PC-3 (cell line): ENCODE measurements around the gene PRM1. TPM values are rescaled to one million over a fixed set of nuclear protein-coding genes. Genes with fewer than 3 reads are reported as not detected.

ENCODE experiments used
- ATAC-seq: fragments of 200-7000 bp; cut with Tn5 transposase; 2 replicates; pipeline ENCODE4 v1.9.1; 2020; ENCODE audit warnings: mild to moderate bottlenecking, moderate library complexity
- BruUV-seq: library from RNA; stranded (reverse); fragments of 400-500 nt; replicated peaks from 2 replicates; lab custom pipeline; 2021; lab: Mats Ljungman, UMichigan
- CTCF ChIA-PET: fragments of 300-600 bp; sonication (Branson Sonifier 250); formaldehyde crosslinking; loops from one replicate; lab custom pipeline; 2022; ENCODE audit warnings: antibody characterized with exemption; lab: Charles Lee
- POLR2A ChIA-PET: fragments of 300-600 bp; sonication (Branson Sonifier 250); formaldehyde crosslinking; loops from one replicate; lab custom pipeline; 2022; ENCODE audit warnings: antibody characterized with exemption; ENCODE audit not compliant: unreplicated experiment; lab: Charles Lee
- DNase-seq: peaks from one replicate; pipeline ENCODE4 v3.0.0-alpha.2; 2015
- H2AFZ ChIP-seq: fragments of 300-600 bp; sonication (generic); 2 replicates; pipeline ENCODE4 v1.6.0; 2016; ENCODE audit warnings: antibody characterized with exemption, low read length
- H3F3A ChIP-seq: fragments of 300-600 bp; sonication (generic); one replicate; pipeline ENCODE4 v1.6.0; 2017; ENCODE audit warnings: antibody characterized with exemption, low read length, control low read depth, mild to moderate bottlenecking; ENCODE audit not compliant: unreplicated experiment
- H3K27ac ChIP-seq: fragments of 300-600 bp; sonication (generic); 2 replicates; pipeline ENCODE4 v1.5.1; 2016; ENCODE audit warnings: mild to moderate bottlenecking, low read length
- H3K27me3 ChIP-seq: fragments of 300-600 bp; sonication (generic); 2 replicates; pipeline ENCODE4 v1.6.1; 2016; ENCODE audit warnings: low read length, mixed read lengths
- H3K36me3 ChIP-seq: fragments of 300-600 bp; sonication (generic); 2 replicates; pipeline ENCODE4 v1.6.1; 2016; ENCODE audit warnings: low read depth, mixed run types, low read length, mixed read lengths
- H3K4me1 ChIP-seq: fragments of 300-600 bp; sonication (generic); 2 replicates; pipeline ENCODE4 v1.5.1; 2016; ENCODE audit warnings: low read length; ENCODE audit not compliant: insufficient read depth
- H3K4me2 ChIP-seq: fragments of 300-600 bp; sonication (generic); 2 replicates; pipeline ENCODE4 v1.6.0; 2016; ENCODE audit warnings: low read length
- H3K4me3 ChIP-seq: fragments of 300-600 bp; sonication (generic); 2 replicates; pipeline ENCODE4 v1.5.1; 2016; ENCODE audit warnings: mild to moderate bottlenecking, low read length, mixed read lengths
- H3K79me2 ChIP-seq: fragments of 300-600 bp; sonication (generic); 2 replicates; pipeline ENCODE4 v1.6.1; 2017; ENCODE audit warnings: low read length, mixed read lengths
- H3K9ac ChIP-seq: fragments of 300-600 bp; sonication (generic); 2 replicates; pipeline ENCODE4 v1.6.0; 2016; ENCODE audit warnings: mild to moderate bottlenecking, low read length
- H3K9me2 ChIP-seq: fragments of 300-600 bp; sonication (generic); replicated peaks from 2 replicates; pipeline ENCODE4 v1.6.1; 2016; ENCODE audit warnings: mixed run types, low read length, mixed read lengths
- H3K9me3 ChIP-seq: fragments of 300-600 bp; sonication (generic); 2 replicates; pipeline ENCODE4 v1.6.1; 2016; ENCODE audit warnings: low read length, mixed read lengths
- H4K20me1 ChIP-seq: fragments of 300-600 bp; sonication (generic); 2 replicates; pipeline ENCODE4 v1.6.1; 2016; ENCODE audit warnings: low read length, mixed read lengths
- EZH2 ChIP-seq: fragments of 300-600 bp; sonication (generic); IDR thresholded peaks from one replicate; pipeline ENCODE4 v1.6.1; 2017; ENCODE audit warnings: antibody characterized with exemption, mild to moderate bottlenecking, low read length; ENCODE audit not compliant: unreplicated experiment
- EZH2phosphoT487 ChIP-seq: fragments of 300-600 bp; sonication (generic); IDR thresholded peaks from 2 replicates; pipeline ENCODE4 v1.6.1; 2018; ENCODE audit warnings: mild to moderate bottlenecking, antibody characterized with exemption, low read length, borderline replicate concordance
- intact Hi-C: fragments of 100-400 bp; cut with micrococcal nuclease; formaldehyde crosslinking; loops from 2 replicates; pipeline ENCODE4 v1.9.0; 2023
- total RNA-seq: library from RNA; depleted of rRNA; stranded (reverse); fragments of >200 nt; gene quantifications from 2 replicates; pipeline ENCODE4 v1.2.3, GENCODE V29; 2014
- TF ChIP-seq, protein P1 (sequence below): fragments of 300-600 bp; sonication (generic); conservative IDR thresholded peaks from 2 replicates; pipeline ENCODE4 v1.5.1; 2017; ENCODE audit warnings: antibody characterized with exemption, low read depth, mild to moderate bottlenecking, low read length

PRM1 gene
- total RNA-seq, 1 experiment from 2014 or later: not detected

DNA sequence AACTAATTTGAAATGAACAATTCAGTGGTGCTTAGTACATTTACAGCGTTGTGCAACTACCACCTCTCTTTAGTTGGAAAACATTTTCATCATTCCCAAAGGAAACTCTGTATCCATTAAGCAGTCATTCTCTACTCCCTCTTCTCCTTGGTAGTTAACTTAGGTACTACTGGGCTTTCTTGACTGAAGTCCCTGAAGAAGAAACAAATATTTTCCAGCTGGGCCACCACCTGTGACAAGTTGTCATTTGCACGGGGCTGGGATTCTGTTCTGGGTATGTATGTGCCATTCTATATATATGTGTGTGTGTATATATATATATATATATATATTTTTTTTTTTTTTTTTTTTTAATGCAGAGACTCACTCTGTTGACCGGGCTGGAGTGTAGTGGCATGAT is 48.8 kb upstream of the PRM1 start:
- no peaks in the 10 kb centered on the region for H3K36me3 ChIP-seq
- TF ChIP-seq EZH2 (no peak), EZH2phosphoT487 (no peak)
- TF ChIP-seq, protein P1, sequence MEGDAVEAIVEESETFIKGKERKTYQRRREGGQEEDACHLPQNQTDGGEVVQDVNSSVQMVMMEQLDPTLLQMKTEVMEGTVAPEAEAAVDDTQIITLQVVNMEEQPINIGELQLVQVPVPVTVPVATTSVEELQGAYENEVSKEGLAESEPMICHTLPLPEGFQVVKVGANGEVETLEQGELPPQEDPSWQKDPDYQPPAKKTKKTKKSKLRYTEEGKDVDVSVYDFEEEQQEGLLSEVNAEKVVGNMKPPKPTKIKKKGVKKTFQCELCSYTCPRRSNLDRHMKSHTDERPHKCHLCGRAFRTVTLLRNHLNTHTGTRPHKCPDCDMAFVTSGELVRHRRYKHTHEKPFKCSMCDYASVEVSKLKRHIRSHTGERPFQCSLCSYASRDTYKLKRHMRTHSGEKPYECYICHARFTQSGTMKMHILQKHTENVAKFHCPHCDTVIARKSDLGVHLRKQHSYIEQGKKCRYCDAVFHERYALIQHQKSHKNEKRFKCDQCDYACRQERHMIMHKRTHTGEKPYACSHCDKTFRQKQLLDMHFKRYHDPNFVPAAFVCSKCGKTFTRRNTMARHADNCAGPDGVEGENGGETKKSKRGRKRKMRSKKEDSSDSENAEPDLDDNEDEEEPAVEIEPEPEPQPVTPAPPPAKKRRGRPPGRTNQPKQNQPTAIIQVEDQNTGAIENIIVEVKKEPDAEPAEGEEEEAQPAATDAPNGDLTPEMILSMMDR: no peak
- H3K9me3 ChIP-seq: no peaks in the 10 kb centered on the region
- H4K20me1 ChIP-seq: no peaks in the 10 kb centered on the region
- POLR2A ChIA-PET: interaction anchor here (0.6 kb wide), 1 partner anchor 16 kb away, joined by 3 read pairs; no protein-coding TSS in a partner anchor
- H3K9ac ChIP-seq: no peak overlapping the region
- H2AFZ ChIP-seq: no peak overlapping the region
- no peak overlapping the region for H3K4me2 ChIP-seq
- H3K27me3 ChIP-seq: no peaks in the 10 kb centered on the region
- H3F3A ChIP-seq: no peaks in the 10 kb centered on the region
- CTCF ChIA-PET: no interaction called here
- H3K4me1 ChIP-seq: peaks cover 30% of the 10 kb centered on the region
- H3K79me2 ChIP-seq: no peaks in the 10 kb centered on the region
- DNase-seq (no peak), ATAC-seq (no peak)
- intact Hi-C loops: no loop called here
- H3K4me3 ChIP-seq: no peak overlapping the region
- no peaks in the 10 kb centered on the region for H3K9me2 ChIP-seq
- no TSS peak for BruUV-seq
- H3K27ac ChIP-seq: no peak overlapping the region

DNA sequence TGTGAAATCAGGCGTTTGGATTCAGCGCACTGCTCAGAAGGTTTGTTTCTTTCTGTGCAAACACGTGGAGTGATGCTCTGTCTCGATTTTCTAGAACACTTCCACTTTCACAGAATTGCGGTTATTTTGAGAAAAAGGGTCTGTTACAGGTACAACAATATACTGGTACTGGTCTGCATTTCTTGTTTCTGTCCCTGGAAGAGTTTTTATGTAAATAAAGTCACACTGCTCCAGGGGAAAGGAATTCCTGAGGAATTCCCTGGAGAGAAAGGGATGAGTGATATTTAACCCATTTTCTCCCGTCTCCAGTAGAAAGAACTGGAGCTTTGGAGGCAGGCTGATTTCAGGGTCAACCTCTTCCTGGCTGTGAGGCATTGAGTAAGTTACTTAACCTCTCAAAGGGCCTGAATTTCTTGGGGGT is 48.0 kb upstream of the PRM1 start:
- Histone ChIP-seq H3K27ac (peak overlapping the region; percentile 64), H3F3A (no peaks in the 10 kb centered on the region), H4K20me1 (no peaks in the 10 kb centered on the region), H3K79me2 (no peaks in the 10 kb centered on the region), H3K4me2 (peak overlapping the region; percentile 80), H2AFZ (no peak overlapping the region), H3K4me3 (peak overlapping the region; percentile 46; the same call in 1 of the 2 replicates), H3K4me1 (peaks cover 28% of the 10 kb centered on the region), H3K27me3 (no peaks in the 10 kb centered on the region), H3K9ac (peak overlapping the region; percentile 29), H3K36me3 (no peaks in the 10 kb centered on the region), H3K9me3 (no peaks in the 10 kb centered on the region), H3K9me2 (no peaks in the 10 kb centered on the region)
- no peak for ATAC-seq
- DNase-seq: peak; percentile 19
- intact Hi-C loops: no loop called here
- TF ChIP-seq EZH2: no peak
- no peak for TF ChIP-seq EZH2phosphoT487
- TF ChIP-seq, protein P1: no peak
- no TSS peak for BruUV-seq
- ChIA-PET POLR2A (no interaction called here), CTCF (no interaction called here)

DNA sequence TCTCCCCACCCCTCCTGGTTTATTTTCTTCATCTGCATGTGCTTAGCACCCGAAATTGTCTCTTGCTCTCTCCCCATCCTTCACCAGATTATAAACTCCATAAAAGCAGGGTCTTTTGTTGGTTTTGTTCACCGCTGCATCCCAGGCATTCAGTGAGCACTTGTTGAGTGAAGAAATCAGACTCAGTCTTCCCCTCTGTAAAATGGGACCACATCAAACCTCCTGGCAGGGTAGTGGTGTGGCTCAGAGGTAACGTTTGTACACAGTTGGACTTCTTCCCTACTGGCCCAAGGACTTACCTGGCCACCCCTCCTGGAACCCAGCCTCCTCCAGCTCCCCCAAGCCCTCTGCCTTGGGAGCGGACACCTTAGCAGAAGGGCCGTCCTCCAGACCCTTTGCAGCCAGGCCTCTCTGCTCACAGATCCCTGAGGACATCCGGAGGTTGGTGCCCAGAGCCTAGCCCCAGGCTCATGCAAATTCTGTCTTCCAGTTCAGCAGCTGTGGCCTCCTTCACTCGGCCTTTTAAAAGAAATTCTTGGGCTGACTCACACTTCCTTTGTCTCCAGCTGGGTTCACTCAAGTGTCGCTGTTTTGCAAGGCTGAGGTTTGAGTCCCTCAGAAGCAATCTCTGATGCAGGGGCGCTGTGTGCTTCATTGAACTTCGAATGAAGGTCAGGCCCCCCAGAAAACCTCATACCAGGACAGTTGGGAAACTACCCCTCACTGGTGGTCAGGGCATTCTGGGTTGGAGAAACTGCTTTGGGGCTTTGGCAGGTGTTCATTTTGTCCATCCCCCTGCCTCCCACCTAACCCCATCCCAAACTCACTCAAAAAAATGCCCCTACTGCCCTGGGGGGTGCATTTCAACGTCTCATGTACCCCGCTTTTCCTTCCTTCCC is 47.3 kb upstream of the PRM1 start:
- Histone ChIP-seq H3F3A (no peaks in the 10 kb centered on the region), H3K9me3 (no peaks in the 10 kb centered on the region), H2AFZ (no peak overlapping the region), H3K9ac (peak overlapping the region; percentile 29), H3K27me3 (no peaks in the 10 kb centered on the region), H3K4me3 (peak overlapping the region; percentile 46; the same call in 1 of the 2 replicates), H3K79me2 (no peaks in the 10 kb centered on the region), H3K4me1 (peaks cover 22% of the 10 kb centered on the region), H3K4me2 (peak overlapping the region; percentile 80), H3K36me3 (no peaks in the 10 kb centered on the region), H3K27ac (peak overlapping the region; percentile 64), H3K9me2 (no peaks in the 10 kb centered on the region), H4K20me1 (no peaks in the 10 kb centered on the region)
- TF ChIP-seq, protein P1: 0 out of 2 replicates have a peak, but pooled peaks have one; percentile 12
- no peak for TF ChIP-seq EZH2phosphoT487
- ATAC-seq: peak; percentile 96
- peak; percentile 85 for DNase-seq
- BruUV-seq: no TSS peak
- CTCF ChIA-PET: no interaction called here
- intact Hi-C loops: no loop called here
- POLR2A ChIA-PET: no interaction called here
